ELR (cell line): ENCODE results near the gene ZKSCAN1.
A peak's percentile ranks its signal among the peaks of the same experiment; 100 is the strongest.

Source experiments
- DNase-seq: peaks from one replicate; pipeline ENCODE4 v3.0.0-alpha.2; 2015; ENCODE audit warnings: low read depth

The ZKSCAN1 gene

DNA sequence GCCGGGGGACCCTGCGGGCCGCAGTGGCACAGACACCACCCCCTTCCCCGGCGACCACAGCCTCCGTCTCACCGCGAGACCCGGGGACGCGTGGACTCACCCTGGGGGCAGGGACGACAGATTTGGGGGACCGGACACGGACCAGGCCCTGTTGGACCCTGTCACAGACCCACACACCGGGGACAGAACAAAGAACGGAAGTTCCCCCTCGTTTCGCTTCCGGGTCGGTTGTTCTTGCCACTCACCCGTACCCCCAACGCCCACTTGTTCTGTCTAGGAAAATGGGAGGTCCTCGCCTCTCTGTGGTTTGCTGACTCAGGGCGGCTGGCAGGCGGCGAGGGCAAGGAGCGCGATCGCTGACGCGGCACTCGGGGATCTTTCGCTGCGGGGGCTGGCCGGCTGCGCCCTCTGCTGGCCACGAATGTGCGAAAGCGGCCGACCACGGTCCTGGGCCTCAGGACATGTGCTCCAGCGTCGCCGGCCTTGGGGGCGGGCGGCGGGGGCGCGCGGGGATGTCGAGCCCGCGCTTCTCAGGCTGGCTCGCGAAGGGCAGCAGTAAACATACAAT is 66.2 kb downstream of the ZKSCAN1 start, which contains the start of gene ZNF3:
ZNF3 (minus strand) TSS at position 189 of the 568 bp plus-strand sequence. CDS start 4,366 bp downstream, outside the sequence.
- DNase-seq: peak; percentile 99

DNA sequence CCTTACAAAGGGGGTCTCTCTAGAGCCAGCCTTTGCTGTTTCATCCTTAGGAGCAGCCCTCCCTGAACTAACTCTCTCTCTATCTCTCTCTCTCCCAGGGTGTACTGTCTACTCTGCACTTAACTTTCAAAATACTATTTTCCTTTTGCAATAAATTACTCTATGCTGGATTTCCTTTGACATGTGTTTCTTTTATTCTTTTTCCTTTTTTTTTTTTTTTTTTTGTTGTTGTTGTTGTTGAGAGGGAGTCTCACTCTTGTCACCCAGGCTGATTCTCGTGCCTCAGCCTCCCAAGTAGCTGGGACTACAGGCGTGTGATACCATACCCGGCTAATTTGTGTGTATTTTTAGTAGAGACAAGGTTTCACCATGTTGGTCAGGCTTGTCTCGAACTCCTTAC is 67.6 kb downstream of the ZKSCAN1 start:
- no peak for DNase-seq

DNA sequence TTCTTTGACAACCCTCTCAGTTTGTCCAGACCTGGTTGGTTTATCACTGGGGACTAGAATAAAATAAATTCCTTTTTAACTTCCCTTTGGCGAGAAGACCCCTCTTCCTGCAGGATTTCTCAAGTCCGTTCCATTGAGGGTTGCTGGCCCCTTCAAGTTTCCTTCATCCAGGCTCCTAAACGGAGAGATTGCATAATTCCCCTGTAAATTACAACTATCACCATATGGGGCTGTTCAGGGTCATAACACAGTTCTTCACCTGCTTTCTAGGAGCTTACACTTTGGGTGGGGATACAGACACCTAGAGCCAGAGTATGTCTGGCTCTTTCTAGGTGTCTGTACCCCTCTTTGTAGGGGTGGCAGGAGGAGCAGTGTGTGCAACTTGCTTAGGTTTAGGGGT is 70.1 kb downstream of the ZKSCAN1 start:
- no peak for DNase-seq

DNA sequence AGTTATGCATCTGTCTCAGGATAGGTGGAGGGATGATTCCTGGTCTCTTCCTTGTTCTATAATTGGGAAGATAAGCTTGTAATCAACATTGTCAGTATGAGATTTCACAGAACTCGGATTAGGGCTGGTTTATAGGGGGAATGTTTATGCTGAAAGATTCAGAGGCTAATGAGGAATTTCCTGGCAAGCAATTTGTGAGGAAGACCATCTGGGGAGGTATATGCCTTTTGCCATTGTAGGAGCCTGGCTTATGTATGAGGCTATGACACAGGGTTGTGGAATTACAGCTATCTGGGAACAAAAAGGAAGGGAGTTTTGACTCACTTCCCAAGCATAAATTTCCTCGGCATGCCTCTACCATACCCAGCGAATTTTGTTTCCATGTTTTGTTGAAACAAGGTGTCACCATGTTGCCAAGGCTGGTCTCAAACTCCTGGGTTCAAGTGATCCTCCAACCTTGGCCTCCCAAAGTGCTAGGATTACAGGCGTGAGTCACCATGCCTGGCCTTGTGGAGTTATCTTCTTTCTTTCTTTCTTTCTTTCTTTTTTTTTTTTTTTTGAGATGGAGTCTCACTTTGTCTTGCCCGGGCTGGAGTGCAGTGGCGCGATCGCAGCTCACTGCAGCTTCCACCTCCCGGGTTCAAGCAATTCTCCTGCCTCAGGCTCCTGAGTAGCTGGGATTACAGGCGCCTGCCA is 71.8 kb downstream of the ZKSCAN1 start:
- DNase-seq: peak; percentile 98

DNA sequence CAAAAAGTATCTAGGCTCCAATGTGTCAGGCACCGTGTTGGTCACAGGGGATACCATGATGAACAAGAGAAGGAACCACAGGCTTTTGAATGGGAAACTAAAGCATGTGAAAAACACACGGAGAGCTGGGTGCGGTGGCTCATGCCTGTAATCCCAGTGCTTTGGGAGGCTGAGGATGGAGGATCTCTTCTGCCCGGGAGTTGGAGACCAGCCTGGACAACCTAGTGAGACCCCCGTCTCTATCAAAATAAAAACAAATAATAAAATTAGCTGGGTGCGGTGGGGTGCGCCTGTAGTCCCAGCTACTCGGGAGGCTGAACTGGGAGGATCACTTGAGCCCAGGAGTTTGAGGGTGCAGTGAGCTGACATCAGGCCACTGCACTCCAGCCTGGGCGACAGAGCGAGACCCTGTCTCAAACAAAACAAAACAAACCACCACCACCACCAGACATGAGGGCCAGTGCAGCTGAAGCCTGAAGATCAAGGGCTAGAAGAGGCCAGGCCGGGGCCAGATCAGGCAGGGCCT is 72.8 kb downstream of the ZKSCAN1 start:
- DNase-seq: no peak

DNA sequence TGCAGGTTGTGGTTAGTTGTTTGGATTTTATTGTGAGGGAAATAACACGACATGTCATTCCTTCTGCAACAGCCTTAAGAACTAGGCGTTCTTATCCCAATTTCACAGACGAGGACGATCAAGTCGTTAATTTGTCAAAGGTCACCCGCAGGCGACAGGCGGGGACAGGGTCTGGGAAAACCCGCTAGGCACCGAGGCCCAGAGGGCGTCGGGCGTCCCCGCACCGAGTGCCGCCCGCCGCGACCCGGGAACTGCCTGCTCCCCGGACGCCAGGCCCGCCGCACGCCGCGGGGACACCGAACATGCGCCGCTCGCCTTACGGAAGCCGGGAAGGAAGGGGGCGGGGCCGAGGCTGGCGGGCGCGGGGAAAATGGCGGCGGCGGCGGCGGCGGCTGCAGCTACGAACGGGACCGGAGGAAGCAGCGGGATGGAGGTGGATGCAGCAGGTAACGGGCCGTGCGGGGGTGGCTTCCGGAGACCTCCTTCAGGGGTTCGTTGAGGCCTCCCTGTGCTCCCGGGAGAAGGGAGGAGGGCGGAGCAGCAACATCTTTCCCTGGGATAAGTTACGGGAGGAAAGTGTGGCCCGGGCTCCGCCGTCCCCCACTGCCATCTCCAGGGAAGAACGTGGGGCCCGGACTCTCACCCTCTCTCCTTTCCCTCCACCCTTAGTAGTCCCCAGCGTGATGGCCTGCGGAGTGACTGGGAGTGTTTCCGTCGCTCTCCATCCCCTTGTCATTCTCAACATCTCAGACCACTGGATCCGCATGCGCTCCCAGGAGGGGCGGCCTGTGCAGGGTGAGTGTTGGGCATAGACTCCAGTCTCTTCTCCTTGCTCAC is 73.4 kb downstream of the ZKSCAN1 start, which contains the start of gene COPS6:
COPS6 (plus strand) TSS at position 349 of the 837 bp plus-strand sequence; CDS start at position 371, 22 bp downstream.
- DNase-seq: peak; percentile 80

DNA sequence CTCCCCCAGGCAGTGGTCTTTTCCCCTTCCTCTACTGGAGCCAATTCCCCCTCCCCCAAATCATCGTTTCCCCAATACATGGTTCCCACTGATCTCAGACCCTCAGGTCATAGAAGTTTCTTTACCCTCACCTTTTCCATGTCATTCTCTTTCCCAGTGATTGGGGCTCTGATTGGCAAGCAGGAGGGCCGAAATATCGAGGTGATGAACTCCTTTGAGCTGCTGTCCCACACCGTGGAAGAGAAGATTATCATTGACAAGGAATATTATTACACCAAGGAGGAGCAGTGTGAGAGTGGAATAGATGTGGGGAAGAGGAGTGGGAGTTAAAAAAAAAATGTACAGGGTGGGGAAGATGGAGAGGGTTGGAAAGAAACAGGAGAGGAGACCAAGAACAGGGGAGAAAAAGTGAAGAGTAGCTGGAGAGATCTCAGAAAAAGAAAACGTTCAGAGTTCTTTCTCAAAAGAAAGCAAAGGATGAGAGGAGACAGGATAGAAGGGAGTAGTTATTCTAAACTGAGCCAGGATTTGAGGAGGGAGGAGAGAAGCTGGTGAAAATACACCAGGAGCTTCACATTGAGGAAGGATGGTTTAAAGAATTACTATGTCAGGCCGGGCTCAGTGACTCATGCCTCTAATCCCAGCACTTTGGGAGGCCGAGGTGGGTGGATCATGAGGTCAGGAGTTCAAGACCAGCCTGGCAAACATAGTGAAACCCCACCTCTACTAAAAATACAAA is 74.2 kb downstream of the ZKSCAN1 start:
- DNase-seq: peak; percentile 63

DNA sequence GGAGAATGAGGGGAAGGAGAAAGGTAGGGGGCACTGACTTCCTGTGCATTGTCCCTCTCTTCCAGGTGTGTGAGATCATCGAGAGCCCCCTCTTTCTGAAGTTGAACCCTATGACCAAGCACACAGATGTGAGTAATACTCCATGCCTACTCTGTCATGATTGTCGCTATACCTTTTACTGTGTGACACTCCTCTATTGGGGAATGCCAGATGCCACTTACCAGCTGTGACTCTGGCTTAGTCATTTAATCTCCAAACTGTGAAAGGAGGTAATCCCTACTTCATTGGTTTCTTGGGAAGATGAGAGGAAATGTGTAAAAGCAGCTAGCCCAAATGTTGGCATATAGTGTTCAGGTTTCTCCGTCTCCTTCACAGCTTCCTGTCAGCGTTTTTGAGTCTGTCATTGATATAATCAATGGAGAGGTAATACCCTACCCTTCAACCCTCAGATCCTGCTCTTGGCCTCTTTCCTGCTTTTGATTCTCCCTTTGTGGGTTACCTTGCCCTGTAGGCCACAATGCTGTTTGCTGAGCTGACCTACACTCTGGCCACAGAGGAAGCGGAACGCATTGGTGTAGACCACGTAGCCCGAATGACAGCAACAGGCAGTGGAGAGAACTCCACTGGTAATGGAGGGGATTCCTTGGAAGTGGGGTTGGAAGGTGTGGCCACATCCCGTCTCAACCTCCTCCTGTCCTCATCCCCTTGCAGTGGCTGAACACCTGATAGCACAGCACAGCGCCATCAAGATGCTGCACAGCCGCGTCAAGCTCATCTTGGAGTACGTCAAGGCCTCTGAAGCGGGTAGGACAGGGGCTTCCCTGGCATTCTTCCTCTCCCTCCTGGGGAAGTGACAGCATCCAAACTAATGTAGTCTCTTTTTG is 75.4 kb downstream of the ZKSCAN1 start:
- peak; percentile 51 for DNase-seq
